Fibroblast of lung (primary cell): ENCODE measurements around the gene NXPE3. TPM values are rescaled to one million over a fixed set of nuclear protein-coding genes. Genes with fewer than 3 reads are reported as not detected.
A peak's percentile ranks its signal among the peaks of the same experiment; 100 is the strongest.

Experiments
- DNase-seq, 2 donors: peaks; one replicate each; pipeline versions ENCODE4 v3.0.0 to v3.0.0-alpha.2; 2010; ENCODE audit warnings: low read depth in 2 of 2
- H2AFZ ChIP-seq: 2 replicates; pipeline ENCODE4 v1.5.1; 2012; ENCODE audit warnings: low read length, control low read depth, inconsistent platforms
- H3K27ac ChIP-seq: 2 replicates; pipeline ENCODE4 v1.5.1; 2011; ENCODE audit warnings: low read length, control low read depth; ENCODE audit not compliant: insufficient read depth
- H3K27me3 ChIP-seq: 2 replicates; pipeline ENCODE4 v1.5.1; 2011; ENCODE audit warnings: mild to moderate bottlenecking, low read length; ENCODE audit not compliant: control insufficient read depth, insufficient read depth
- H3K36me3 ChIP-seq: 2 replicates; pipeline ENCODE4 v1.5.1; 2011; ENCODE audit warnings: low read length; ENCODE audit not compliant: control insufficient read depth, insufficient read depth
- H3K4me1 ChIP-seq: 2 replicates; pipeline ENCODE4 v1.5.1; 2011; ENCODE audit warnings: low read length; ENCODE audit not compliant: control insufficient read depth, insufficient read depth; ENCODE audit errors: extremely low read depth
- H3K4me2 ChIP-seq: 2 replicates; pipeline ENCODE4 v1.5.1; 2011; ENCODE audit warnings: low read length, control low read depth; ENCODE audit not compliant: insufficient read depth; ENCODE audit errors: extremely low read depth
- H3K4me3 ChIP-seq, 4 experiments: fragments of 200-600 bp in 1 of 4; sonication (generic) in 1 of 4; replicated peaks in 1 of 4; 2 replicates each; pipeline ENCODE4 v1.5.1; 2011 to 2016; ENCODE audit warnings: low read length in 4 of 4, low read depth in 3 of 4, mild to moderate bottlenecking in 3 of 4, control low read depth in 2 of 4, inconsistent platforms in 1 of 4, mixed read lengths in 1 of 4; ENCODE audit not compliant: insufficient read depth in 1 of 4; ENCODE audit errors: control extremely low read depth in 1 of 4
- H3K79me2 ChIP-seq: 2 replicates; pipeline ENCODE4 v1.5.1; 2012; ENCODE audit warnings: mild to moderate bottlenecking, low read length, inconsistent platforms; ENCODE audit not compliant: control insufficient read depth, insufficient read depth
- H3K9ac ChIP-seq: 2 replicates; pipeline ENCODE4 v1.5.1; 2011; ENCODE audit warnings: mild to moderate bottlenecking, low read length, control low read depth; ENCODE audit not compliant: insufficient read depth
- H3K9me3 ChIP-seq: 2 replicates; pipeline ENCODE4 v1.5.1; 2012; ENCODE audit warnings: low read depth, low read length; ENCODE audit not compliant: control insufficient read depth, insufficient read depth
- H4K20me1 ChIP-seq: 2 replicates; pipeline ENCODE4 v1.5.1; 2011; ENCODE audit warnings: low read length; ENCODE audit not compliant: control insufficient read depth, insufficient read depth; ENCODE audit errors: extremely low read depth
- EZH2 ChIP-seq: IDR thresholded peaks from 2 replicates; pipeline ENCODE4 v1.5.1; 2012; ENCODE audit warnings: low read length, control low read depth, mild to moderate bottlenecking; ENCODE audit errors: missing control alignments
- polyA plus RNA-seq, 2 donors: library from polyadenylated mRNA; depleted of rRNA in 1 of 2; stranded (reverse) in 1 of 2; unstranded in 1 of 2; fragments of >200 nt; gene quantifications; 2 replicates each; pipeline ENCODE4 v1.2.1, GENCODE V29; 2011 to 2012; ENCODE audit warnings: missing spikeins in 1 of 2
- total RNA-seq: library from RNA; depleted of rRNA; stranded (reverse); fragments of >200 nt; gene quantifications from 2 replicates; pipeline ENCODE4 v1.2.1, GENCODE V29; 2014
- TF ChIP-seq, protein P1 (sequence below), 2 donors: IDR thresholded peaks in 1 of 2; conservative IDR thresholded peaks in 1 of 2; 1 replicate in 1 of 2; 2 replicates in 1 of 2; pipeline ENCODE4 v1.5.1; 2011 to 2012; ENCODE audit warnings: low read length in 2 of 2, control low read depth in 1 of 2, inconsistent platforms in 1 of 2, low read depth in 1 of 2, mild to moderate bottlenecking in 1 of 2

Gene NXPE3
- total and polyA plus RNA-seq, 2 donors (not counting 1 experiment from before 2014, with no cell fraction given) = 26.9 to 27.9 TPM

- Histone ChIP-seq H3K27me3 (no peaks in the 10 kb centered on the region), H3K9me3 (no peaks in the 10 kb centered on the region), H4K20me1 (no peaks in the 10 kb centered on the region), H3K4me2 (no peak overlapping the region), H3K9ac (no peak overlapping the region), H3K4me1 (no peaks in the 10 kb centered on the region), H3K4me3 (no peak overlapping the region), H3K79me2 (no peaks in the 10 kb centered on the region), H2AFZ (no peak overlapping the region), H3K27ac (no peak overlapping the region), H3K36me3 (no peaks in the 10 kb centered on the region)
- DNase-seq = no peak
- TF ChIP-seq EZH2 = no peak
- TF ChIP-seq, protein P1, sequence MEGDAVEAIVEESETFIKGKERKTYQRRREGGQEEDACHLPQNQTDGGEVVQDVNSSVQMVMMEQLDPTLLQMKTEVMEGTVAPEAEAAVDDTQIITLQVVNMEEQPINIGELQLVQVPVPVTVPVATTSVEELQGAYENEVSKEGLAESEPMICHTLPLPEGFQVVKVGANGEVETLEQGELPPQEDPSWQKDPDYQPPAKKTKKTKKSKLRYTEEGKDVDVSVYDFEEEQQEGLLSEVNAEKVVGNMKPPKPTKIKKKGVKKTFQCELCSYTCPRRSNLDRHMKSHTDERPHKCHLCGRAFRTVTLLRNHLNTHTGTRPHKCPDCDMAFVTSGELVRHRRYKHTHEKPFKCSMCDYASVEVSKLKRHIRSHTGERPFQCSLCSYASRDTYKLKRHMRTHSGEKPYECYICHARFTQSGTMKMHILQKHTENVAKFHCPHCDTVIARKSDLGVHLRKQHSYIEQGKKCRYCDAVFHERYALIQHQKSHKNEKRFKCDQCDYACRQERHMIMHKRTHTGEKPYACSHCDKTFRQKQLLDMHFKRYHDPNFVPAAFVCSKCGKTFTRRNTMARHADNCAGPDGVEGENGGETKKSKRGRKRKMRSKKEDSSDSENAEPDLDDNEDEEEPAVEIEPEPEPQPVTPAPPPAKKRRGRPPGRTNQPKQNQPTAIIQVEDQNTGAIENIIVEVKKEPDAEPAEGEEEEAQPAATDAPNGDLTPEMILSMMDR (conservative IDR thresholded peaks at IDR 0.05 in 1 of 2, IDR thresholded peaks at IDR 0.05 in 1 of 2; ENCODE audit: low read depth in 1 of 2, low read length in 2 of 2) = no peak
These were observed 57.1 kb downstream of the NXPE3 start for GRCh38 chr3:101836160-101836559.

- peak; percentile 81 to 90 for DNase-seq
- Histone ChIP-seq H3K4me1 (no peaks in the 10 kb centered on the region), H3K4me3 (no peak overlapping the region), H3K27me3 (no peaks in the 10 kb centered on the region), H3K36me3 (no peaks in the 10 kb centered on the region), H3K79me2 (no peaks in the 10 kb centered on the region), H3K9me3 (no peaks in the 10 kb centered on the region), H4K20me1 (no peaks in the 10 kb centered on the region), H3K9ac (no peak overlapping the region), H3K27ac (no peak overlapping the region), H3K4me2 (no peak overlapping the region), H2AFZ (no peak overlapping the region)
- TF ChIP-seq, protein P1 (conservative IDR thresholded peaks at IDR 0.05 in 1 of 2, IDR thresholded peaks at IDR 0.05 in 1 of 2; ENCODE audit: low read depth in 1 of 2, low read length in 2 of 2) = no peak
- no peak for TF ChIP-seq EZH2
These were observed 57.9 kb downstream of the NXPE3 start for GRCh38 chr3:101836652-101837598.

GRCh38 chr3:101838691-101839090 is 59.7 kb downstream of the NXPE3 start:
- no peak for TF ChIP-seq EZH2
- TF ChIP-seq, protein P1 (conservative IDR thresholded peaks at IDR 0.05 in 1 of 2, IDR thresholded peaks at IDR 0.05 in 1 of 2; ENCODE audit: low read depth in 1 of 2, low read length in 2 of 2) = no peak
- Histone ChIP-seq H3K4me3 (no peak overlapping the region), H3K4me1 (no peaks in the 10 kb centered on the region), H3K36me3 (no peaks in the 10 kb centered on the region), H3K79me2 (no peaks in the 10 kb centered on the region), H3K4me2 (no peak overlapping the region), H3K27me3 (no peaks in the 10 kb centered on the region), H2AFZ (no peak overlapping the region), H4K20me1 (no peaks in the 10 kb centered on the region), H3K9me3 (no peaks in the 10 kb centered on the region), H3K27ac (no peak overlapping the region), H3K9ac (no peak overlapping the region)
- DNase-seq = no peak
